WERI-Rb-1 (cell line): ENCODE results near the gene IL17RB.

Experiments used
- DNase-seq: peaks from one replicate; pipeline ENCODE4 v3.0.0-alpha.2; 2020
- H3K27ac ChIP-seq: fragments of 250-450 bp; sonication (Bioruptor Pico); 2 replicates; pipeline ENCODE4 v1.5.1; 2020; ENCODE audit warnings: mild to moderate bottlenecking, moderate library complexity
- H3K27me3 ChIP-seq: fragments of 250-450 bp; sonication (Bioruptor Pico); 2 replicates; pipeline ENCODE4 v1.5.1; 2021; ENCODE audit warnings: mild to moderate bottlenecking, low read depth, moderate library complexity; ENCODE audit not compliant: insufficient read depth, severe bottlenecking
- H3K36me3 ChIP-seq: fragments of 250-450 bp; sonication (Bioruptor Pico); 2 replicates; pipeline ENCODE4 v1.5.1; 2020; ENCODE audit warnings: mild to moderate bottlenecking, moderate library complexity
- H3K4me3 ChIP-seq: 2 replicates; pipeline ENCODE4 v1.5.1; 2011; ENCODE audit warnings: low read depth, mild to moderate bottlenecking, control low read depth, low read length
- H3K9me3 ChIP-seq: fragments of 250-450 bp; sonication (Bioruptor Pico); 2 replicates; pipeline ENCODE4 v1.5.1; 2021; ENCODE audit warnings: mild to moderate bottlenecking, moderate library complexity; ENCODE audit not compliant: severe bottlenecking
- TF ChIP-seq, protein P1 (sequence below): IDR thresholded peaks from 2 replicates; pipeline ENCODE4 v1.5.1; 2011; ENCODE audit warnings: low read depth, mild to moderate bottlenecking, control low read depth, inconsistent platforms, low read length

The IL17RB gene

GRCh38 chr3:53858096-53858741, 11.9 kb downstream of the IL17RB start:
- Histone ChIP-seq H3K36me3 (peaks cover 14% of the 10 kb centered on the region), H3K27ac (no peak overlapping the region), H3K9me3 (peaks cover 2% of the 10 kb centered on the region), H3K4me3 (no peak overlapping the region), H3K27me3 (no peaks in the 10 kb centered on the region)
- TF ChIP-seq, protein P1, sequence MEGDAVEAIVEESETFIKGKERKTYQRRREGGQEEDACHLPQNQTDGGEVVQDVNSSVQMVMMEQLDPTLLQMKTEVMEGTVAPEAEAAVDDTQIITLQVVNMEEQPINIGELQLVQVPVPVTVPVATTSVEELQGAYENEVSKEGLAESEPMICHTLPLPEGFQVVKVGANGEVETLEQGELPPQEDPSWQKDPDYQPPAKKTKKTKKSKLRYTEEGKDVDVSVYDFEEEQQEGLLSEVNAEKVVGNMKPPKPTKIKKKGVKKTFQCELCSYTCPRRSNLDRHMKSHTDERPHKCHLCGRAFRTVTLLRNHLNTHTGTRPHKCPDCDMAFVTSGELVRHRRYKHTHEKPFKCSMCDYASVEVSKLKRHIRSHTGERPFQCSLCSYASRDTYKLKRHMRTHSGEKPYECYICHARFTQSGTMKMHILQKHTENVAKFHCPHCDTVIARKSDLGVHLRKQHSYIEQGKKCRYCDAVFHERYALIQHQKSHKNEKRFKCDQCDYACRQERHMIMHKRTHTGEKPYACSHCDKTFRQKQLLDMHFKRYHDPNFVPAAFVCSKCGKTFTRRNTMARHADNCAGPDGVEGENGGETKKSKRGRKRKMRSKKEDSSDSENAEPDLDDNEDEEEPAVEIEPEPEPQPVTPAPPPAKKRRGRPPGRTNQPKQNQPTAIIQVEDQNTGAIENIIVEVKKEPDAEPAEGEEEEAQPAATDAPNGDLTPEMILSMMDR: no peak
- DNase-seq: no peak

DNA sequence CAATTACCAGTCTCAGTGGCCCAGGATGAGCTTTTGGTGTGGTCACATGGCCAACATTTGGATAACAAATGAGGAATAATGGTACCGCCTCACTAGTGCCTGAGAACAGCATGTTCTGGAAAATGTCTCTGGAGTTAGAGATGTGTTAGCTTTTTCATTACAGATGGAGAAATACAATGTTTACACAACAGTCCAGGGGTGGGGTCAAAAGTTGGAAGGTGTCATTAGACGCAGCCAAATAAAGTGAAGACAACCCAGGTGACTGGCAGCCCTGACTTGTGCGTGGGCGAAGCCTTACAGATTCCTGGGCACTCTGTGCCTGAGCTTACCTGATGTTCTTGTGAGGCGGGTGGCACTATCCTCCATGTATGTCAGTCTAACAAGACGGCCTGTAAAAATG, 12.8 kb downstream of the IL17RB start:
- DNase-seq: no peak
- Histone ChIP-seq H3K27ac (no peak overlapping the region), H3K4me3 (no peak overlapping the region), H3K27me3 (no peaks in the 10 kb centered on the region), H3K9me3 (peaks cover 2% of the 10 kb centered on the region), H3K36me3 (peaks cover 18% of the 10 kb centered on the region)
- TF ChIP-seq, protein P1: no peak

DNA sequence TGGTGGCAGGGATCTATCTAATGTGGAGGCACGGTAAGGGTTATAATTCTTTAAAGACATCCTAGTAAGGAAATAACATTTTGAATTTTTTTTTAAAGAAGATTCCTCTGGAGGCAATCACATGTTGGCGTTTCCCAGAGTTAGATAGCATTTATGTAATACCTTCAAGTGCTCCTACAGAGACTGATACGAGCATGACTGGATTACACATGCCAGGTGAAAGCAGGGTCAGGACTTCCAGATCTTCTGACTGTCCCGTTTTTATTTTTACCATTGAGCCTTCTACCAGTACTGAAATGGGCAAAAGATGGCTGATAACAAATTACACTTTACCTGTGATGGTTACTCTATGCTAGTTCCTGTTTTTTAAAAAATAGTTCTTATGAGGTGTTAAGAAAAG, 13.8 kb downstream of the IL17RB start:
- H3K27ac ChIP-seq: no peak overlapping the region
- peaks cover 29% of the 10 kb centered on the region for H3K36me3 ChIP-seq
- H3K9me3 ChIP-seq: peaks cover 2% of the 10 kb centered on the region
- no peak overlapping the region for H3K4me3 ChIP-seq
- no peaks in the 10 kb centered on the region for H3K27me3 ChIP-seq
- TF ChIP-seq, protein P1: no peak
- no peak for DNase-seq

GRCh38 chr3:53862241-53862640, 15.9 kb downstream of the IL17RB start:
- peaks cover 36% of the 10 kb centered on the region for H3K36me3 ChIP-seq
- DNase-seq: no peak

DNA sequence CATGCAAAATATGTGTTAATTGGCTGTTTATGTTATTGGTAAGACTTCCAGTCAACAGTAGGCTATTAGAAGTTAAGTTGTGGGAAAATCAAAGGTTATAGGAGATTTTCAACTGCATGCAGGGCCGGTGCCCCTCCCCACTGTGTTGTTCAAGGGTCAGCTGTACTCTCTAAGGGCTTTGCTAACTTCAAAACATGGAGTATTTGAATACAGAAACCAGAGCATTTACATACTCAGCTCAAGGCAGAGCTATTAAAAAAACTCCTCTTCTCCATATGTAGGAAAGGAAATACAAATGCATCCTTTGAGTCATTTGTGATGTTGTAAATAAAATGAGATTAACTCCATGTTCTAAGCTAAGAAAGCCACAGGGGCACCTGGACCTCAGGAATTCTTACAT, 16.8 kb downstream of the IL17RB start:
- TF ChIP-seq, protein P1: no peak
- H3K27ac ChIP-seq: no peak overlapping the region
- no peaks in the 10 kb centered on the region for H3K27me3 ChIP-seq
- peaks cover 42% of the 10 kb centered on the region for H3K36me3 ChIP-seq
- no peak overlapping the region for H3K4me3 ChIP-seq
- DNase-seq: no peak
- H3K9me3 ChIP-seq: peaks cover 2% of the 10 kb centered on the region

More at GRCh38 chr3:53862241-53862640, 15.9 kb downstream of the IL17RB start:
- Histone ChIP-seq H3K9me3 (peaks cover 2% of the 10 kb centered on the region), H3K27me3 (no peaks in the 10 kb centered on the region), H3K27ac (peak overlapping the region; percentile 43), H3K4me3 (no peak overlapping the region)
- TF ChIP-seq, protein P1: no peak
